IPS DF 4.7 (cell line): ENCODE results near the gene PON2.
"Not testable (repeated sequence)": the region's sequence is repeated elsewhere in the genome, so short reads cannot be mapped to it uniquely, and the experiment has no call there.

Experiments used
- DNase-seq: peaks from one replicate; pipeline ENCODE4 v3.0.0-alpha.2; 2013; ENCODE audit warnings: low spot score; ENCODE audit errors: extremely low read depth

The PON2 gene

GRCh38 chr7:95405800-95406199, 29.0 kb downstream of the PON2 start:
- no peak for DNase-seq

- no peak for DNase-seq
Observed at GRCh38 chr7:95405208-95405607, 29.6 kb downstream of the PON2 start.

GRCh38 chr7:95404316-95404865, 30.4 kb downstream of the PON2 start:
- DNase-seq, result no peak

GRCh38 chr7:95398155-95398940, 36.5 kb downstream of the PON2 start:
- no peak for DNase-seq

GRCh38 chr7:95397381-95397780, 37.4 kb downstream of the PON2 start:
- no peak for DNase-seq

GRCh38 chr7:95396136-95397032, 38.4 kb downstream of the PON2 start, which contains the start of gene PON3:
PON3 (minus strand) TSS chr7:95396375; CDS start chr7:95396350, 25 bp downstream.
- DNase-seq, result peak; percentile 53

GRCh38 chr7:95395755-95396135, 39.1 kb downstream of the PON2 start:
- no peak for DNase-seq

GRCh38 chr7:95394370-95394769, 40.5 kb downstream of the PON2 start:
- no peak for DNase-seq

- no peak for DNase-seq
Observed at GRCh38 chr7:95391761-95392160, 43.1 kb downstream of the PON2 start.

- DNase-seq, result no peak
Observed at GRCh38 chr7:95389516-95389915, 45.3 kb downstream of the PON2 start.

GRCh38 chr7:95379457-95379856, 55.4 kb downstream of the PON2 start:
- not testable (repeated sequence) for DNase-seq

- DNase-seq, result no peak
Observed at GRCh38 chr7:95376632-95377400, 58.0 kb downstream of the PON2 start.

- DNase-seq, result no peak
Observed at GRCh38 chr7:95375591-95376257, 59.1 kb downstream of the PON2 start.

- no peak for DNase-seq
Observed at GRCh38 chr7:95373323-95373722, 61.5 kb downstream of the PON2 start.

- DNase-seq, result no peak
Observed at GRCh38 chr7:95368235-95368634, 66.6 kb downstream of the PON2 start.

GRCh38 chr7:95367606-95368005, 67.2 kb downstream of the PON2 start:
- no peak for DNase-seq

GRCh38 chr7:95365151-95365550, 69.7 kb downstream of the PON2 start:
- DNase-seq, result no peak

GRCh38 chr7:95357623-95358022, 77.2 kb downstream of the PON2 start:
- no peak for DNase-seq
